AG09309 (cell line): ENCODE data around the gene ADAMTSL3.
"Not testable (repeated sequence)": the region's sequence is repeated elsewhere in the genome, so short reads cannot be mapped to it uniquely, and the experiment has no call there.

ENCODE experiments used
- DNase-seq: peaks from one replicate; pipeline ENCODE4 v3.0.0-alpha.2; 2010; ENCODE audit warnings: low read depth
- H3K4me3 ChIP-seq: 2 replicates; pipeline ENCODE4 v1.5.1; 2011; ENCODE audit warnings: mild to moderate bottlenecking, low read depth, low read length, moderate library complexity; ENCODE audit not compliant: control insufficient read depth
- TF ChIP-seq, protein P1 (sequence below): IDR thresholded peaks from 2 replicates; pipeline ENCODE4 v1.5.1; 2011; ENCODE audit warnings: mild to moderate bottlenecking, low read depth, low read length, inconsistent platforms; ENCODE audit not compliant: insufficient read depth, control insufficient read depth; ENCODE audit errors: missing control alignments

ADAMTSL3 gene

DNA sequence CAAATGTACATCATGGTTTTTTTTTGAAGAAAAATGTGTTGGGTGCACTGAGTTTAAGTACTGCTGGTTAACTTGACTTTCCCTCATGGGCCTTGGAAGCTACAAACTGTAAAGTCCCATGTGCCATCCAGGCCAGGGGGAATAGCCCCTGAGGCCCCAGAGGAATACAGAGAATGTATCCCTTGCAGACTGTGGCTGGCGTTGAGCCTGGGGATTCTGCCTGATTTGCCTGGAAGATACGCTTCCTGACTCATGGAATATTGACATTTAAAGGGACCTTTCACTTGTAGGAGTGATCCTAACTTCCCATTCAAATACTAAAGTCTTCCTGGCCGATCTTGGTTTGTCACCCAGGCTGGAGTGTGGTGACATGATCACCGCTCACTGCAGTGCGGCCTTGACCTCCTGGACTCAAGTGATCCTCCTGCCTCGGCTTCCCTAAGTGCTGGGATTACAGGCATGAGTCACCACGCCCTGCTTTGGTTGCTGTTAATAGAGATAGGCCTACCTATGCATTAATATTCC, 42.0 kb downstream of the ADAMTSL3 start:
- H3K4me3 ChIP-seq = no peak overlapping the region
- no peak for DNase-seq
- TF ChIP-seq, protein P1, sequence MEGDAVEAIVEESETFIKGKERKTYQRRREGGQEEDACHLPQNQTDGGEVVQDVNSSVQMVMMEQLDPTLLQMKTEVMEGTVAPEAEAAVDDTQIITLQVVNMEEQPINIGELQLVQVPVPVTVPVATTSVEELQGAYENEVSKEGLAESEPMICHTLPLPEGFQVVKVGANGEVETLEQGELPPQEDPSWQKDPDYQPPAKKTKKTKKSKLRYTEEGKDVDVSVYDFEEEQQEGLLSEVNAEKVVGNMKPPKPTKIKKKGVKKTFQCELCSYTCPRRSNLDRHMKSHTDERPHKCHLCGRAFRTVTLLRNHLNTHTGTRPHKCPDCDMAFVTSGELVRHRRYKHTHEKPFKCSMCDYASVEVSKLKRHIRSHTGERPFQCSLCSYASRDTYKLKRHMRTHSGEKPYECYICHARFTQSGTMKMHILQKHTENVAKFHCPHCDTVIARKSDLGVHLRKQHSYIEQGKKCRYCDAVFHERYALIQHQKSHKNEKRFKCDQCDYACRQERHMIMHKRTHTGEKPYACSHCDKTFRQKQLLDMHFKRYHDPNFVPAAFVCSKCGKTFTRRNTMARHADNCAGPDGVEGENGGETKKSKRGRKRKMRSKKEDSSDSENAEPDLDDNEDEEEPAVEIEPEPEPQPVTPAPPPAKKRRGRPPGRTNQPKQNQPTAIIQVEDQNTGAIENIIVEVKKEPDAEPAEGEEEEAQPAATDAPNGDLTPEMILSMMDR = no peak

DNA sequence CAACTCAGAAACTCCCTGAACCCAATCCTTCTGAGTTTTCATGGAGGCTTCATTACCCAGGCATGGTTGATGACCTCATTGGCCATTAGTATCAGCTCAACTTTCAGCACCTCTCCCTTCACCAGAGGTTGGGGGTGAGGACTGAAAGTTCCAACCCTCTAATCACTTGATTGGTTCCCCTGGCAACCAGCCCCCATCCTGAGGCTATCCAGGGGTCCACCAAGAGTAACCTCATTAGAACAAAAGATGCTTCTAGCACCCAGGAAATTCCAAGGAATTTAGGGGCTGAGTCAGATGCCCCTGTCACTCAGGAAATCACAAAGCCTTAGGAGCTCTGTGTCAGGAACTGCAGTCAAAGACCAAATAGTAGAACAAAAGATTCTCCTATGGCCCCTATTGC, 43.8 kb downstream of the ADAMTSL3 start:
- DNase-seq = no peak
- H3K4me3 ChIP-seq = no peak overlapping the region
- TF ChIP-seq, protein P1 = no peak

DNA sequence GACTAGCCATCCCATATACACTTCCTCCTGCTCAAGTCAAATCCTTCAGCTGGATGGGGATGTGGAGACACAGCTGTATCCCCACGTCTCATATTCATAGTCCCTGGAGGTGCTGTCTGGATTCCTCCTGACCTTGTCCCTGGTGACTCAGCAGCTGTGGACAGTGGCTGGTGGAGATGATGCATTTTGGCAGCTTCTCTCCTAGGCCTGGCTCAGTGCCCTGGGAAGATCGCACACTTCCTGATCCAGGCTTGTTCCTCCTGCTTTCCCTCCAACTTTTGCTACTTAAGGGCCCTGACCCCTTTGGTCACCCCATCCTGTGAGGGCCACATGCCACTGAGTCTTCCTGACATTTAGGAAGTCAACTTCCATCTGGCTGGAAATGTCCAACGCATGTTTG, 44.4 kb downstream of the ADAMTSL3 start:
- no peak for DNase-seq
- TF ChIP-seq, protein P1 = no peak
- no peak overlapping the region for H3K4me3 ChIP-seq

DNA sequence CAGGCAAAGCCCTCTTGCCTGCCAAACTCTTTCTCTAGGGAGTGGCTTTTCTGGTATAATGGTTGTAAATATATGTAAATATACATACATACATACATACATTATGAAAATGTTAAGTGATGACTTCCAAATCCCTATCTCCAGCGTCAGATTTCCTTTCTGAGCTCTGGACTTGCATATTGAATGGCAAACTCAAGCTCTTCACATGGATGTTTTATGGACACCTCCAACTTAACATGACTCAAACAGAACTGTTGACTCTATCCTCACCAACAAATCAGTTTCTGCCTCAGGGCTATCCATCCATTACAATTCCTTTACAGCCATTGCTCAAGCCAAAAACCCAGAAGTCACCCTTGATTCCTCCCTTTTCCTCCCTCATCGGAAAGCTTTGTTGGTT, 45.1 kb downstream of the ADAMTSL3 start:
- no peak for DNase-seq
- H3K4me3 ChIP-seq = no peak overlapping the region
- TF ChIP-seq, protein P1 = no peak

DNA sequence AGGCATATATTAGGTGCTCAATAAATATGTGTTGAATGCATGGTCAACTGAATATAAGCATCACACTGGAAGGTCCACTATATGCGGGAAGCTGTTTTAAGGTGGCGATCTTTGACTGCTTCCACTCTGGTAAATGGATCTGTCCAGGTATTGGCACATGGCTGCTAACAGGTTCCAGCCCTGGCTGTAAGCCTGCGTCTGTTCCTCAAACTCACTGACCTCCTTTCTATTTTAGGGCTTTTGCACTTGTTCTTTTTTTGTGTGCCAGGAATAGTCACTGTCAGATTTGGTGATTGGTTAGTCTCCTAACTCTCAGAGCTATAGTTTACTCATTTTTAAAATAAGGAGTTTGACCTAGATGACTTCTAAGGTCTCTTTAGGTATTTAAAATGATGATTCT, 46.2 kb downstream of the ADAMTSL3 start:
- TF ChIP-seq, protein P1 = no peak
- no peak for DNase-seq
- H3K4me3 ChIP-seq = no peak overlapping the region

DNA sequence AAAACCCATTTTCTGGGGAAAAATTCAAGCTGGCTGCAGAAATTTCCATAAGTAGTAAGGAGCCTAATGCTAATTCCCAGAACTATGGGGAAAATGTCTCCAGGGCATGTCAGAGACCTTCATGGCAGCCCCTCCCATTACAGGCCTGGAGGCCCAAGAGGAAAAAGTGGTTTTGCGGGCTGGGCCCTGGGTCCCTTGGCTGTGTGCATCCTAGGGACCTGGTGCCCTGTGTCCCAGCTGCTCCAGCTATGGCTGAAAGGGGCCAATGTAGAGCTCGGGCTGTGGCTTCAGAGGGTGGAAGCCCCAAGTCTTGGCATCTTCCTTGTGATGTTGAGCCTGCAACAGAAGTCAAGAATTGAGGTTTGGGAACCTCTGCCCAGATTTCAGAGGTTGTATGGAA, 48.4 kb downstream of the ADAMTSL3 start:
- H3K4me3 ChIP-seq, DNase-seq: not testable (repeated sequence)

DNA sequence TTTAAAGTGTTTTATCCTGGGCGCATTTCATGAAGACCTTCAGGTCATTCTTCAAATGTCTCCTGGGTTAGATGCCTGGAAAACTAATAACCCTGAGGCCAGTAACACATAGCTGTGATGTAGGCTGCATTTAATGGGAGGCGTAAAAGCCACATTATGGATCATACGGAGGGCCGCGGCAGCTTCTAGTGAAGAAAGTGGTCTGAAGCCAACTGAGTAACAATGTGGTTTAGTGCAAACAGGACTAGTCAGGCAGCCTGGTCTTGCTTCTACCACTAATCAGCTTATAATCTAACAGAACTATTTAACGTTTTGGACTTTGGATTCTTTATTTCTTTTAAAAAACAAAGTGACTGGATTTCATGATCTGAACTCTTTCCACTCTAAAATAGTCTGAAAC, 54.4 kb downstream of the ADAMTSL3 start:
- no peak for DNase-seq
- H3K4me3 ChIP-seq = no peak overlapping the region
- TF ChIP-seq, protein P1 = no peak
